ENCODE data around the gene TRAPPC5. TPM values are rescaled to one million over a fixed set of nuclear protein-coding genes. Genes with fewer than 3 reads are reported as not detected.

TRAPPC5 gene
- total and polyA plus RNA-seq, 8 donors: 4.5 to 203 (median 18.8) TPM

DNA sequence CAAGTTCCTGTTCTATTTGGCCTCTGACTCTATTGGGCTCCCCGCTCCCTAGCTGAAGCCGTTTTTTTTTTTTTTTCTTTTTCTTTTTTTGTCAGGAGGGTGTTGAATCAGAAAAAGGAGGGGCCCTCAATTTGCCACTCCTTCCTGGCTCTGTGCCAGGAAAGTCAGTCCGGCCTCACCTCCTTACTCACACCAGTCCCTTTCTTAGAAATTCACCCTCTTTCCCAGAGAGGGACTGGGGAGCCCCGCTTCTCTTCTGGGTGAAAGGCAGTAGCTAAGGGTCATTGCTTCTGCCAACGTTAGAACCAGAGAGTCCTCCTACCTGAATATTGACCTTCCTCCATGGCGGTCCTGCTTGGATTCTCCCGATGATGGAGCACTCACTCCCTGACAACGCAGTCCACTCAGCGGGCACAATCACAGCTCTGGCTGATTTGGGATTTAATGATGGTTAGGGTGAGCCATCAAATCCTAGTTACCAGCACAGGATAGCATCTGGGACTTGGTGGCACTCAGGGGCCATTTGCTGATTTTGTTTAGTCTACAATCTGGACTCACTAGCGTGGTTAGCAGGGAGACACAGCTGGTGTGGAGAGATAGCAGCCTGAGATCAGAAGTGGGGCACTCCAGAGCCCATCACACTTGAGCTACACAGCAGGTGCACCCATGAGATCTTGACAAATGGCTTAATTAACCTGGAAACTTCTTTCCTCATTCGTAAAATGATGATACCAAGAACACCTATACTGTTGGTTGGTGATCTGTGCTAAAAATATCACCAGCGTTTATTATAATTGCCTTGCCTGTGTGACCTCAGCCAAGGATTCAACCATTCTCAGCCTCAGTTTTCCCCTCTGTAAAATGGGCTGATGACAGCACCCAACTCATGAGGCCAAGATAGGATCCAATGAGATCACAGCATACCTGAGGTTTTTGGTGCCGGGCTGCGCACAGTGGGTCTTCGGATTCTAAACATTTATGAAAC is 19.1 kb downstream of the TRAPPC5 start:
- TF ChIP-seq, protein P1, sequence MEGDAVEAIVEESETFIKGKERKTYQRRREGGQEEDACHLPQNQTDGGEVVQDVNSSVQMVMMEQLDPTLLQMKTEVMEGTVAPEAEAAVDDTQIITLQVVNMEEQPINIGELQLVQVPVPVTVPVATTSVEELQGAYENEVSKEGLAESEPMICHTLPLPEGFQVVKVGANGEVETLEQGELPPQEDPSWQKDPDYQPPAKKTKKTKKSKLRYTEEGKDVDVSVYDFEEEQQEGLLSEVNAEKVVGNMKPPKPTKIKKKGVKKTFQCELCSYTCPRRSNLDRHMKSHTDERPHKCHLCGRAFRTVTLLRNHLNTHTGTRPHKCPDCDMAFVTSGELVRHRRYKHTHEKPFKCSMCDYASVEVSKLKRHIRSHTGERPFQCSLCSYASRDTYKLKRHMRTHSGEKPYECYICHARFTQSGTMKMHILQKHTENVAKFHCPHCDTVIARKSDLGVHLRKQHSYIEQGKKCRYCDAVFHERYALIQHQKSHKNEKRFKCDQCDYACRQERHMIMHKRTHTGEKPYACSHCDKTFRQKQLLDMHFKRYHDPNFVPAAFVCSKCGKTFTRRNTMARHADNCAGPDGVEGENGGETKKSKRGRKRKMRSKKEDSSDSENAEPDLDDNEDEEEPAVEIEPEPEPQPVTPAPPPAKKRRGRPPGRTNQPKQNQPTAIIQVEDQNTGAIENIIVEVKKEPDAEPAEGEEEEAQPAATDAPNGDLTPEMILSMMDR (IDR thresholded peaks at IDR 0.05): no peak
- TF ChIP-seq POLR2A (IDR thresholded peaks at IDR 0.05): no peak
- no peak for TF ChIP-seq POLR2AphosphoS5 (IDR thresholded peaks at IDR 0.05)
- TF ChIP-seq EP300 (IDR thresholded peaks at IDR 0.05): no peak
- DNase-seq: no peak
- intact Hi-C loops (cut with DNase I; ENCODE audit: low total_unique reads): no loop called here
- Histone ChIP-seq H3K27ac (no peak overlapping the region), H3K36me3 (no peaks in the 10 kb centered on the region), H3K4me1 (no peaks in the 10 kb centered on the region), H3K4me3 (no peak overlapping the region), H3K9me3 (no peaks in the 10 kb centered on the region), H3K27me3 (peaks cover 4 to 87% (median 35%) of the 10 kb centered on the region in 3 donors)
- 50 to 55% (median 53%) methylated on average over 15 of the region's 15 CpGs for WGBS, 5 donors

DNA sequence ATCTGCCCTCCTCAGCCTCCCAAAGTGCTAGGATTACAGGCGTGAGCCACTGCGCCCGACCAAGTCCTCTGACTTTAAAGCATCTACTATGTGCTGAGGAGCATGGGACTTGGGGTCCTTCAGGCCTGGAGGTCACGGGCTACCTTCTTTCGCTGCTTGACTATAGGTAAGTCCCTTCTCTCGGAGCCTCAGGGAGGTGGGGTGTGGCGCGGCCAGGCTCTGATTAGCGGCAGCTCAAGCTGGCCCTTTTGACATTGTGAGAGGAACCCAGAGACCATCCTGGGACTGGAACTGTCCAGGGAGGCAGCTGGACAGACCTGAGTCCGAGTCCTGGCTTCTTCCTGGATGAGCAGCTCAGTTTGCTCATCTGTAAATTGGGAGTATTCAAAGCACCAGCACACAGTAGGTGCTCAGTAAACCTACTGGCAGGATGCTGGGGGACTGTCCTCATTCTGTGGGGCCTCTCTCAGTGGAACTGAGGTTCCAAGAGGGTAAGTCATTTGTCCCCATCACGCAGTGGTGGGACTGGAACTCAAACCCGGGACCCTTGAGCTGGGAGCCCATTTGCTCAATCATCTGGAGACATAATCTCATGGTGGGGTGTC is 20.5 kb downstream of the TRAPPC5 start:
- DNase-seq: no peak

DNA sequence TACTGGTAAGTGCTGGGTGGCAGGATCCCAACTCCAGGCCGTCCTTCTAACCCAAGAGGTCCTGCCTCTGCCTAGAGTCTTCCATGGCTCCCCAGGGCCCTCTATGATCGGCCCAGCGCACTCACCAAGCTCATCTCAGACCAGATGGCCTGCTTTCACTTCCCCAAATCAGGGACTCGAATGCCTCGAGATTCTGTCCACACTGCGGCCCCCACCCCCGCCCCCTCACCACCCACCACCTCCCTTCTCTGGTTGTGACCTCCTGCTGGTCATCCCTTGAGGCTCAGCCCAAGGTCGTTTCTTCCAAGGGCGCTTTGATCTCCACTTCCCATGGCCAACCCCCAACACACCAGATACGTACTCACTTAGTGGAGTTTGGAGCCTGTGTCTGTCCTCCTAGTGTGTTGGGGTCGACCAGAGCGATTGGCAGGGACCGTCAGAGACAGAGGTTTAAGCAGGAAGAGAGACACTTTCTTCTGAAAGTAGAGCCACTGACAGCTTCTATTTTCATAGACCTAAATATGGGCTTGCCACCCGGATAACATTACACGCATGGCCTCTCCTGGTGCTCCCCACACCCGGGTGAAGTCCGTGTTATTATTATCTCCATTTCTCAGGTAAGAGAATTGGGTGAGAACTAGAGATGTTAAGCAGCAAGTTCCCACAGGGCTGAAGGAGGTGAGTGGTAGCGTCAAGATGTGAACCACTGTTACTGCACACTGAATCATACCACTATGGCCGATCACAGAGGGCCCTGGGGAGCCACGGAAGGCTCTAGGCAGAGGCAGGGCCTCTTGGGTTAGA is 21.2 kb downstream of the TRAPPC5 start, which contains the start of gene FCER2:
TSS of gene FCER2 (minus strand) at position 478 of the 804 bp plus-strand sequence. CDS start 2,371 bp downstream, outside the sequence.
- H3K9me3 ChIP-seq: no peaks in the 10 kb centered on the region
- no peak for DNase-seq
- H3K4me1 ChIP-seq: peaks cover 0 to 9% (median 0%) of the 10 kb centered on the region in 4 donors
- no peaks in the 10 kb centered on the region for H3K36me3 ChIP-seq
- no peak within 1 kb of the TSS for H3K4me3 ChIP-seq
- no peak within 1 kb of the TSS for H3K27ac ChIP-seq
- intact Hi-C loops (cut with DNase I; ENCODE audit: low total_unique reads): no loop called here
- WGBS, 5 donors: 54 to 59% (median 59%) methylated on average over 18 to 20 of the region's 20 CpGs
- TF ChIP-seq, protein P1 (IDR thresholded peaks at IDR 0.05): no peak
- TF ChIP-seq POLR2AphosphoS5 (IDR thresholded peaks at IDR 0.05) (no peak), POLR2A (IDR thresholded peaks at IDR 0.05) (no peak), EP300 (IDR thresholded peaks at IDR 0.05) (no peak)
- peaks cover 4 to 82% (median 29%) of the 10 kb centered on the region in 3 donors for H3K27me3 ChIP-seq

More for the DNA sequence above, 20.5 kb downstream of the TRAPPC5 start:
- Histone ChIP-seq H3K27me3 (peaks cover 4 to 89% (median 35%) of the 10 kb centered on the region in 3 donors), H3K27ac (no peak overlapping the region), H3K4me1 (peaks cover 0 to 6% (median 0%) of the 10 kb centered on the region in 4 donors), H3K4me3 (no peak overlapping the region), H3K9me3 (no peaks in the 10 kb centered on the region), H3K36me3 (no peaks in the 10 kb centered on the region)
- 86 to 100% (median 90%) methylated on average over 1 to 12 of the region's 12 CpGs for WGBS, 5 donors
- intact Hi-C loops (cut with DNase I; ENCODE audit: low total_unique reads): no loop called here
- TF ChIP-seq POLR2AphosphoS5 (IDR thresholded peaks at IDR 0.05): no peak
- TF ChIP-seq EP300 (IDR thresholded peaks at IDR 0.05): no peak
- TF ChIP-seq, protein P1 (IDR thresholded peaks at IDR 0.05): no peak
- no peak for TF ChIP-seq POLR2A (IDR thresholded peaks at IDR 0.05)

DNA sequence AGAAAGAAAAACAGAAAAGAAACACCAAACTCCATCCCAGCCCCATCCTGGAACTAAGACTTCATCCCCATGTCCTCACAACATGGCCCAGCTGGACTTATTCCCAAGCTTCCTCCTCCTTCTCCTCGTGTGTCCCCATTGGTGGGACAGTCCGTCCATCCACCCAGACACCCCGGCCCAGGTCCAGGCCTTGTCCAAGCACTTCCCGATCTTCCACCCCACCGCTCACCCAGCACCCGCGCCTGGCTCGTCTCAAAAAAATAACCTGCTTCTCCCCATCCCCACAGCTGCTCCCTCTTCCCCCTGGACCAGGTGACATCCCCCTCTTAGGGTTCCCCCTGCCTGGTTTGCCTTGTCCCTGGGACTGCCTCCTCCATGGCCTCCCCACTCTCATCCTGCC is 22.7 kb downstream of the TRAPPC5 start:
- peaks cover under 1 to 67% (median 18%) of the 10 kb centered on the region in 3 donors for H3K27me3 ChIP-seq
- intact Hi-C loops (cut with DNase I; ENCODE audit: low total_unique reads): no loop called here
- peaks cover 0 to 9% (median 0%) of the 10 kb centered on the region in 4 donors for H3K4me1 ChIP-seq
- DNase-seq: no peak
- H3K36me3 ChIP-seq: no peaks in the 10 kb centered on the region
- H3K9me3 ChIP-seq: no peaks in the 10 kb centered on the region
- no peak overlapping the region for H3K4me3 ChIP-seq
- TF ChIP-seq POLR2AphosphoS5 (IDR thresholded peaks at IDR 0.05) (no peak), EP300 (IDR thresholded peaks at IDR 0.05) (no peak), POLR2A (IDR thresholded peaks at IDR 0.05) (no peak)
- TF ChIP-seq, protein P1 (IDR thresholded peaks at IDR 0.05): no peak
- 57 to 77% (median 69%) methylated on average over 8 of the region's 8 CpGs for WGBS, 5 donors
- H3K27ac ChIP-seq: no peak overlapping the region

Measured in stomach (tissue), 9 donors.